Measurements from ENCODE around the gene MRGPRD. TPM values are rescaled to one million over a fixed set of nuclear protein-coding genes. Genes with fewer than 3 reads are reported as not detected.

The MRGPRD gene
- total and polyA plus RNA-seq, 2 experiments from 2014 or later: not detected

DNA sequence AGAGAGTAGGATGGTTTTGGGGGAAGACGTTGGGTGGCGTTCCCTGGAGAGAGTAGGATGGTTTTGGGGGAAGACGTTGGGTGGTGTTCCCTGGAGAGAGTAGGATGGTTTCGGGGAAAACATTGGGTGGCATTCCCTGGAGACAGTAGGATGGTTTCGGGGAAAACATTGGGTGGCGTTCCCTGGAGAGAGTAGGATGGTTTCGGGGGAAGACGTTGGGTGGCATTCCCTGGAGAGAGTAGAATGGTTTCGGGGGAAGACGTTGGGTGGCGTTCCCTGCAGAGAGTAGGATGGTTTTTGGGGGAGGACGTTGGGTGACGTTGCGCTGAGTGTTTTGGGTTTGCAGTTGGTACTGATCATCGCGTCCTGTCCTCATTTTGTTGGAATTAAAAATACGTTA lies 48.9 kb downstream of the MRGPRD start:
- H3K36me3 ChIP-seq (ENCODE audit: insufficient read depth): peaks cover 4% of the 10 kb centered on the region; the same call in 1 of the 2 replicates
- H3K79me2 ChIP-seq (replicated peaks; ENCODE audit: insufficient read depth): no peaks in the 10 kb centered on the region
- no peak overlapping the region for H2AFZ ChIP-seq
- Mint-ChIP-seq H3K4me3 (no peak overlapping the region; the same call in 2 of the 3 replicates), H3K9me3 (no peaks in the 10 kb centered on the region), H3K27ac (no peak overlapping the region), H3K27me3 (ENCODE audit: insufficient read depth, low read depth, poor library complexity) (peaks cover 5% of the 10 kb centered on the region), H3K4me1 (no peaks in the 10 kb centered on the region), H3K36me3 (ENCODE audit: low read depth) (peaks cover 41% of the 10 kb centered on the region)
- no peak overlapping the region for H3K27ac ChIP-seq (ENCODE audit: low read depth)
- DNase-seq (ENCODE audit: low spot score) (no peak), ATAC-seq (no peak)
- no peaks in the 10 kb centered on the region for H3K9me2 ChIP-seq (ENCODE audit: insufficient read depth)
- no peaks in the 10 kb centered on the region for H3K27me3 ChIP-seq (ENCODE audit: insufficient read depth)
- TF ChIP-seq EZH2 (IDR thresholded peaks at IDR 0.05; ENCODE audit: low read depth, unreplicated experiment) (no peak), ZNF331 (CRISPR knock-in tag; IDR thresholded peaks at IDR 0.05; ENCODE audit: low read depth) (no peak), EZH2phosphoT487 (IDR thresholded peaks at IDR 0.05; ENCODE audit: unreplicated experiment) (no peak), STAT1 (IDR thresholded peaks at IDR 0.05; ENCODE audit: unreplicated experiment) (no peak), CREB1 (CRISPR knock-in tag; IDR thresholded peaks at IDR 0.05; ENCODE audit: low read depth) (no peak), POLR2AphosphoS5 (IDR thresholded peaks at IDR 0.05; ENCODE audit: low read depth) (no peak)
- TF ChIP-seq, protein P1, sequence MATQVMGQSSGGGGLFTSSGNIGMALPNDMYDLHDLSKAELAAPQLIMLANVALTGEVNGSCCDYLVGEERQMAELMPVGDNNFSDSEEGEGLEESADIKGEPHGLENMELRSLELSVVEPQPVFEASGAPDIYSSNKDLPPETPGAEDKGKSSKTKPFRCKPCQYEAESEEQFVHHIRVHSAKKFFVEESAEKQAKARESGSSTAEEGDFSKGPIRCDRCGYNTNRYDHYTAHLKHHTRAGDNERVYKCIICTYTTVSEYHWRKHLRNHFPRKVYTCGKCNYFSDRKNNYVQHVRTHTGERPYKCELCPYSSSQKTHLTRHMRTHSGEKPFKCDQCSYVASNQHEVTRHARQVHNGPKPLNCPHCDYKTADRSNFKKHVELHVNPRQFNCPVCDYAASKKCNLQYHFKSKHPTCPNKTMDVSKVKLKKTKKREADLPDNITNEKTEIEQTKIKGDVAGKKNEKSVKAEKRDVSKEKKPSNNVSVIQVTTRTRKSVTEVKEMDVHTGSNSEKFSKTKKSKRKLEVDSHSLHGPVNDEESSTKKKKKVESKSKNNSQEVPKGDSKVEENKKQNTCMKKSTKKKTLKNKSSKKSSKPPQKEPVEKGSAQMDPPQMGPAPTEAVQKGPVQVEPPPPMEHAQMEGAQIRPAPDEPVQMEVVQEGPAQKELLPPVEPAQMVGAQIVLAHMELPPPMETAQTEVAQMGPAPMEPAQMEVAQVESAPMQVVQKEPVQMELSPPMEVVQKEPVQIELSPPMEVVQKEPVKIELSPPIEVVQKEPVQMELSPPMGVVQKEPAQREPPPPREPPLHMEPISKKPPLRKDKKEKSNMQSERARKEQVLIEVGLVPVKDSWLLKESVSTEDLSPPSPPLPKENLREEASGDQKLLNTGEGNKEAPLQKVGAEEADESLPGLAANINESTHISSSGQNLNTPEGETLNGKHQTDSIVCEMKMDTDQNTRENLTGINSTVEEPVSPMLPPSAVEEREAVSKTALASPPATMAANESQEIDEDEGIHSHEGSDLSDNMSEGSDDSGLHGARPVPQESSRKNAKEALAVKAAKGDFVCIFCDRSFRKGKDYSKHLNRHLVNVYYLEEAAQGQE (IDR thresholded peaks at IDR 0.05; ENCODE audit: unreplicated experiment): no peak
- TF ChIP-seq, protein P2, sequence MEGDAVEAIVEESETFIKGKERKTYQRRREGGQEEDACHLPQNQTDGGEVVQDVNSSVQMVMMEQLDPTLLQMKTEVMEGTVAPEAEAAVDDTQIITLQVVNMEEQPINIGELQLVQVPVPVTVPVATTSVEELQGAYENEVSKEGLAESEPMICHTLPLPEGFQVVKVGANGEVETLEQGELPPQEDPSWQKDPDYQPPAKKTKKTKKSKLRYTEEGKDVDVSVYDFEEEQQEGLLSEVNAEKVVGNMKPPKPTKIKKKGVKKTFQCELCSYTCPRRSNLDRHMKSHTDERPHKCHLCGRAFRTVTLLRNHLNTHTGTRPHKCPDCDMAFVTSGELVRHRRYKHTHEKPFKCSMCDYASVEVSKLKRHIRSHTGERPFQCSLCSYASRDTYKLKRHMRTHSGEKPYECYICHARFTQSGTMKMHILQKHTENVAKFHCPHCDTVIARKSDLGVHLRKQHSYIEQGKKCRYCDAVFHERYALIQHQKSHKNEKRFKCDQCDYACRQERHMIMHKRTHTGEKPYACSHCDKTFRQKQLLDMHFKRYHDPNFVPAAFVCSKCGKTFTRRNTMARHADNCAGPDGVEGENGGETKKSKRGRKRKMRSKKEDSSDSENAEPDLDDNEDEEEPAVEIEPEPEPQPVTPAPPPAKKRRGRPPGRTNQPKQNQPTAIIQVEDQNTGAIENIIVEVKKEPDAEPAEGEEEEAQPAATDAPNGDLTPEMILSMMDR (conservative IDR thresholded peaks at IDR 0.05; ENCODE audit: low read depth in 2 of 2): no peak
- no peak overlapping the region for H3K4me3 ChIP-seq
- H3K4me2 ChIP-seq: no peak overlapping the region
- H3F3A ChIP-seq (replicated peaks; ENCODE audit: low read depth): no peaks in the 10 kb centered on the region
- H4K20me1 ChIP-seq (replicated peaks; ENCODE audit: insufficient read depth): peaks cover 3% of the 10 kb centered on the region; the same call in 1 of the 2 replicates
- no peaks in the 10 kb centered on the region for H3K4me1 ChIP-seq (ENCODE audit: insufficient read depth)

DNA sequence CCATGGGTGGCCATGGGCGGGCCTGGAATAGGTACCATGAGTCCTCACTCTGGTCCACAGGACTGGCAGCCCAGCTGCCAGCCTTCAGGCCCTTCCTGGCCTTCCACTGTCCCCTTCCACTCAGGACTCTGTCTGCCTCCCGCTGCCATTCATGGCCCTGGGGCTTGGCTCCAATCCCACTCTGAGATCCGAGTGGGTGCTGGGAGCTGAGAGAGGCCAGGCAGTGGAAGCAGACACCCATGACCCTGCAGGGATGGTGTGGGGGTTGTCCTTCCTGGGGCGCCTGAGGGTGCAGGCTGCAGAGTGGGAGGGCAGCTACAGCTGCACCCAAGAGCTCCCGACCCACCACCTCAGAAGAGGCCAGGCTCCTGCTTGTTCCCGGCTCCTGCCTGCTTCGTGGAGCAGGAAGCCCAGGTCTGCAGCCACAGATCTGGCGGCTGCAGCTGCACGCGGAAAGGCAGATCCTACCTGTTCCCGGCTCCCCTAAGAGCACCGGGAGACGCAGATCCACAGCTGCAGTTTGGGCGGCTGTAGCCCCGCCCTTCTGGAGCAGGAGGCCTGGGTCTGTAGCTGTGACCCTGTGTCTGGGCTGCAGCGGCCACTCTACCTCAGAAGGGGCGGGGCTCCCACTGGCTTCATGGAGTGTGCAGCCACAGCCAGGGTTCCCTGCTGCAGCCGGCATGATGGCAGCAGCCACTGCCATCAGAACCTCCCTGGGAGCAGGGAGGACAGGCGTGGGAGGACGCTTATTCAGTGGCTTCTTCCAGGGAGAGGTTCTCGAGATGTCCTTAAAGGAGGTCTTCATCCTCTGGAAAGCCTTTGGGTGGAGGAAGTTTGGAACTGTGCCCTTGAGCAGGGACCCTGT lies 49.6 kb downstream of the MRGPRD start:
- Histone ChIP-seq H3K4me1 (ENCODE audit: insufficient read depth) (no peaks in the 10 kb centered on the region), H4K20me1 (replicated peaks; ENCODE audit: insufficient read depth) (peaks cover 3% of the 10 kb centered on the region; the same call in 1 of the 2 replicates), H3K27ac (ENCODE audit: low read depth) (no peak overlapping the region), H3K4me2 (no peak overlapping the region), H3K27me3 (ENCODE audit: insufficient read depth) (no peaks in the 10 kb centered on the region), H3K4me3 (no peak overlapping the region), H2AFZ (no peak overlapping the region), H3K79me2 (replicated peaks; ENCODE audit: insufficient read depth) (no peaks in the 10 kb centered on the region), H3K36me3 (ENCODE audit: insufficient read depth) (peaks cover 11% of the 10 kb centered on the region), H3K9me2 (ENCODE audit: insufficient read depth) (no peaks in the 10 kb centered on the region), H3F3A (replicated peaks; ENCODE audit: low read depth) (no peaks in the 10 kb centered on the region)
- no peaks in the 10 kb centered on the region for H3K4me1 Mint-ChIP-seq
- no peak for DNase-seq (ENCODE audit: low spot score)
- peaks cover 5% of the 10 kb centered on the region for H3K27me3 Mint-ChIP-seq (ENCODE audit: insufficient read depth, low read depth, poor library complexity)
- peak; percentile 48; the same call in 2 of the 3 replicates for ATAC-seq
- no peak overlapping the region for H3K27ac Mint-ChIP-seq
- no peak overlapping the region; the same call in 2 of the 3 replicates for H3K4me3 Mint-ChIP-seq
- peaks cover 48% of the 10 kb centered on the region for H3K36me3 Mint-ChIP-seq (ENCODE audit: low read depth)
- H3K9me3 Mint-ChIP-seq: peaks cover 4% of the 10 kb centered on the region; the same call in 2 of the 3 replicates
- TF ChIP-seq, protein P2 (conservative IDR thresholded peaks at IDR 0.05; ENCODE audit: low read depth in 2 of 2): no peak
- TF ChIP-seq NANOG (IDR thresholded peaks at IDR 0.05; ENCODE audit: borderline replicate concordance) (no peak), ZNF114 (CRISPR knock-in tag; IDR thresholded peaks at IDR 0.05) (no peak), STAT1 (IDR thresholded peaks at IDR 0.05; ENCODE audit: unreplicated experiment) (no peak)

All from GM23338 (cell line).